A673 (cell line): ENCODE data around the gene ATRN. TPM values are rescaled to one million over a fixed set of nuclear protein-coding genes. Genes with fewer than 3 reads are reported as not detected.

Experiments
- BruUV-seq: library from RNA; stranded (reverse); fragments of 400-500 nt; replicated peaks from 2 replicates; lab custom pipeline; 2021; lab: Mats Ljungman, UMichigan
- CTCF ChIA-PET: fragments of 300-600 bp; sonication (Branson Sonifier 250); formaldehyde crosslinking; loops from one replicate; lab custom pipeline; 2022; ENCODE audit warnings: antibody characterized with exemption; lab: Charles Lee
- POLR2A ChIA-PET: fragments of 300-600 bp; sonication (Branson Sonifier 250); formaldehyde crosslinking; loops from one replicate; lab custom pipeline; 2022; ENCODE audit warnings: antibody characterized with exemption; ENCODE audit not compliant: low non-redundant PET; lab: Charles Lee
- DNase-seq: peaks from one replicate; pipeline ENCODE4 v3.0.0-alpha.2; 2015; ENCODE audit warnings: low spot score
- H3K27ac ChIP-seq: fragments of 200-600 bp; sonication (generic); 2 replicates; pipeline ENCODE4 v1.5.1; 2016; ENCODE audit warnings: mixed run types, low read depth, mild to moderate bottlenecking, mixed read lengths, antibody characterized with exemption, low read length; ENCODE audit not compliant: poor library complexity, severe bottlenecking
- H3K27me3 ChIP-seq: fragments of 200-600 bp; sonication (generic); replicated peaks from 2 replicates; pipeline ENCODE4 v1.6.1; 2017; ENCODE audit warnings: mixed run types, low read depth, mild to moderate bottlenecking, mixed read lengths, antibody characterized with exemption, low read length; ENCODE audit not compliant: insufficient read depth, poor library complexity
- H3K36me3 ChIP-seq: fragments of 200-600 bp; sonication (generic); 2 replicates; pipeline ENCODE4 v1.6.1; 2016; ENCODE audit warnings: mixed run types, mild to moderate bottlenecking, mixed read lengths, antibody characterized with exemption, low read length; ENCODE audit not compliant: insufficient read depth, poor library complexity, severe bottlenecking
- H3K4me1 ChIP-seq: fragments of 200-600 bp; sonication (generic); 2 replicates; pipeline ENCODE4 v1.6.1; 2017; ENCODE audit warnings: mixed run types, mild to moderate bottlenecking, mixed read lengths, antibody characterized with exemption, low read length; ENCODE audit not compliant: insufficient read depth, poor library complexity, severe bottlenecking
- H3K4me3 ChIP-seq: fragments of 200-600 bp; sonication (generic); 2 replicates; pipeline ENCODE4 v1.5.1; 2016; ENCODE audit warnings: low read depth, mixed run types, mild to moderate bottlenecking, mixed read lengths, low read length; ENCODE audit not compliant: poor library complexity, severe bottlenecking
- H3K9me3 ChIP-seq: fragments of 200-600 bp; sonication (generic); 2 replicates; pipeline ENCODE4 v1.6.1; 2016; ENCODE audit warnings: mixed run types, low read depth, mild to moderate bottlenecking, mixed read lengths, antibody characterized with exemption, low read length; ENCODE audit not compliant: poor library complexity, severe bottlenecking
- EZH2 ChIP-seq: fragments of 200-600 bp; sonication (generic); IDR thresholded peaks from 2 replicates; pipeline ENCODE4 v1.6.1; 2017; ENCODE audit warnings: borderline replicate concordance, low read depth, mild to moderate bottlenecking, mixed read lengths, antibody characterized with exemption, low read length; ENCODE audit not compliant: poor library complexity, severe bottlenecking
- intact Hi-C: fragments of 100-400 bp; cut with micrococcal nuclease; formaldehyde crosslinking; loops from one replicate; pipeline ENCODE4 v1.10.0; 2022; ENCODE audit not compliant: unreplicated experiment
- total RNA-seq: library from RNA; stranded (reverse); gene quantifications from 2 replicates; pipeline ENCODE4 v1.2.3, GENCODE V29; 2021
- TF ChIP-seq, protein P1 (sequence below): fragments of 300-800, 200-600 bp; sonication (generic); conservative IDR thresholded peaks from 2 replicates; pipeline ENCODE4 v1.5.1; 2017; ENCODE audit warnings: low read depth, mild to moderate bottlenecking, antibody characterized with exemption, low read length, moderate library complexity, mixed read lengths

The ATRN gene
- total RNA-seq, 1 experiment from 2014 or later: 27.1 TPM

DNA sequence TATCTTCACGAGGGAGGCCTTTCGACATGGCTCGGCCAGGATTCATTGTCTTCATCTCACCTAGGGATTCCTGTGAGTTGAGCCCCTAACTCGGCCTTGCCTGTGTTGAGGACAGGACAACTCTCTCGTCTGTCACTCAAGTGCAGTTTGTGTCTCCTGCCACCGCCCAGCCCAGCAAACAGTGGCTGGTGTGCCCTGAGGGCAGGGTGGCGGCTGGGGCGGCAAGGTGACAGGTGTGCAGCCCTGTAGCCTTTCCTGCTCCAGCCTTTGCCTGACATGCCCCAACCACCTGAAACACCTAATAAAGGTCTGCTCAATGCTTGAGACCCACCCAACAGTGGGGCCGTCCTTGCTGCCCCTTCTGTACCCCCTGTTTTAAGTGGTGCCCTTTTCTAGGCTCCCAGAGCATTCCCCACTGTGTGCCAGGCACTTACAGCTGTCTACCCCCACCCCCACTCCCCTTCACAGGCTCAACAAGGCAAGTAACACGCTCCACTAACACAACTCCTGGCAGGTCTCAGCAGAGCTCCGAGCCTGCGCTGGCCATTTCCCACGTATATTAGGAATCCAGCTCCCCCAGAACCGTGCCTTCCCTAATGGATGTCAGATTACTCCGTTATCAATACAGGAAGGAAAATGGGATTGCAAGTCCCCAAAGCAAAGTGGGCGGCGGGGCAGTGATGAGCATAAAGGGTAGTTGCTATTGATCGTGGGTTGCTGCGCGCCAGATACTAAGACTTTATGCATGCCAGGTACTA is 174.7 kb downstream of the ATRN start:
- no peaks in the 10 kb centered on the region for H3K36me3 ChIP-seq
- H3K27ac ChIP-seq: no peak overlapping the region
- TF ChIP-seq EZH2: no peak
- TF ChIP-seq, protein P1, sequence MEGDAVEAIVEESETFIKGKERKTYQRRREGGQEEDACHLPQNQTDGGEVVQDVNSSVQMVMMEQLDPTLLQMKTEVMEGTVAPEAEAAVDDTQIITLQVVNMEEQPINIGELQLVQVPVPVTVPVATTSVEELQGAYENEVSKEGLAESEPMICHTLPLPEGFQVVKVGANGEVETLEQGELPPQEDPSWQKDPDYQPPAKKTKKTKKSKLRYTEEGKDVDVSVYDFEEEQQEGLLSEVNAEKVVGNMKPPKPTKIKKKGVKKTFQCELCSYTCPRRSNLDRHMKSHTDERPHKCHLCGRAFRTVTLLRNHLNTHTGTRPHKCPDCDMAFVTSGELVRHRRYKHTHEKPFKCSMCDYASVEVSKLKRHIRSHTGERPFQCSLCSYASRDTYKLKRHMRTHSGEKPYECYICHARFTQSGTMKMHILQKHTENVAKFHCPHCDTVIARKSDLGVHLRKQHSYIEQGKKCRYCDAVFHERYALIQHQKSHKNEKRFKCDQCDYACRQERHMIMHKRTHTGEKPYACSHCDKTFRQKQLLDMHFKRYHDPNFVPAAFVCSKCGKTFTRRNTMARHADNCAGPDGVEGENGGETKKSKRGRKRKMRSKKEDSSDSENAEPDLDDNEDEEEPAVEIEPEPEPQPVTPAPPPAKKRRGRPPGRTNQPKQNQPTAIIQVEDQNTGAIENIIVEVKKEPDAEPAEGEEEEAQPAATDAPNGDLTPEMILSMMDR: no peak
- CTCF ChIA-PET: no interaction called here
- no peaks in the 10 kb centered on the region for H3K27me3 ChIP-seq
- intact Hi-C loops: no loop called here
- no peaks in the 10 kb centered on the region for H3K9me3 ChIP-seq
- BruUV-seq: no TSS peak
- no peaks in the 10 kb centered on the region for H3K4me1 ChIP-seq
- H3K4me3 ChIP-seq: no peak overlapping the region
- POLR2A ChIA-PET: no interaction called here
- DNase-seq: no peak

DNA sequence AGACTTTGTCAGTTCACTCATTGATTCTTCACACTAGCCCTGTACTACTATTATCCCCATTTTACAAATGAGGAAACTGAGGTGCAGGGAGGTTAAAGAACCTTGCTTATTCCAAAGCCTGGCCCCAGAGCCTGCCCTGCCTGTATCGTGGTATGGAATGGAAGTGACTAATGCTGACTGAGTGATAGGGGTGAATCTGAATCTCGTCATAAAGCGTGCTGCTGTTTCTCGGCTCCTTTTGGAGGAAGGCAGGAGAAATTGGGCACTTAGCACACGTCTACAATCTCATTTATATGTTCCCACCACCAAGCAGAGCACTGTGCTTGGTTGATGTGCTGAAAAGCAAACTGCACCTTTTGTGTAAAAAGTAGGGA is 175.2 kb downstream of the ATRN start:
- BruUV-seq: no TSS peak

DNA sequence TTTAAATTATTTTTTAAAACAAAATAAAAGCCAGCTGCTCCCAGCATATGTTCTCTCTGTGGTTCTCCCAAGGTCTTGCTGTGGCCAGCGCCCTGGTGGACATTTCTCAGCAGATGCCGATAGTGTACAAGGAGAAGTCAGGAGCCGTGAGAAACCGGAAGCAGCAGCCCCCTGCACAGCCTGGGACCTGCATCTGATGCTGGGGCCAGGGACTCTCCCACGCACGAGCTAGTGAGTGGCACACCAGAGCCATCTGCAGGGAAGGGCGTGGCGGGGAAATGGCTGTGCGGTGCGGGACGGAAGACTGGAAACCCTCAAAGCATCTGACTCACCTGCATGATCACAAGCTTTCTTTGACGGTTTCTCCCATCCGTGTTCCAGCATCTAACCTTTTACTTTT is 175.8 kb downstream of the ATRN start:
- no TSS peak for BruUV-seq
- POLR2A ChIA-PET: no interaction called here
- H3K4me3 ChIP-seq: no peak overlapping the region
- intact Hi-C loops: no loop called here
- CTCF ChIA-PET: no interaction called here
- no peaks in the 10 kb centered on the region for H3K9me3 ChIP-seq
- H3K4me1 ChIP-seq: no peaks in the 10 kb centered on the region
- no peak for DNase-seq
- no peak overlapping the region for H3K27ac ChIP-seq
- H3K36me3 ChIP-seq: no peaks in the 10 kb centered on the region
- TF ChIP-seq EZH2: no peak
- TF ChIP-seq, protein P1: no peak
- H3K27me3 ChIP-seq: no peaks in the 10 kb centered on the region

More for the DNA sequence above, 175.2 kb downstream of the ATRN start:
- CTCF ChIA-PET: no interaction called here
- intact Hi-C loops: no loop called here
- Histone ChIP-seq H3K4me1 (no peaks in the 10 kb centered on the region), H3K27me3 (no peaks in the 10 kb centered on the region), H3K4me3 (no peak overlapping the region), H3K27ac (no peak overlapping the region), H3K36me3 (no peaks in the 10 kb centered on the region), H3K9me3 (no peaks in the 10 kb centered on the region)
- no peak for DNase-seq
- TF ChIP-seq, protein P1: no peak
- TF ChIP-seq EZH2: no peak
- POLR2A ChIA-PET: no interaction called here
